Stimulated activated CD4-positive, alpha-beta T cell treated with anti-CD3 and anti-CD28 coated beads, TNF-alpha, amount 100 ng/mL, for 4 hours (primary cell): ENCODE measurements around the gene SPO11.
"Not testable (repeated sequence)": the region's sequence is repeated elsewhere in the genome, so short reads cannot be mapped to it uniquely, and the experiment has no call there.

Source experiments
- DNase-seq, 3 experiments: peaks; one replicate each; pipeline ENCODE4 v3.0.0-alpha.2; 2020; ENCODE audit warnings: low read depth in 3 of 3

The SPO11 gene

GRCh38 chr20:57341663-57342062 is 12.1 kb downstream of the SPO11 start:
- no peak for DNase-seq

GRCh38 chr20:57342829-57343228 is 13.2 kb downstream of the SPO11 start:
- DNase-seq: no peak

GRCh38 chr20:57346477-57346876 is 16.9 kb downstream of the SPO11 start:
- peak; percentile 29 to 46 (median 45) for DNase-seq

- no peak for DNase-seq
Observed at GRCh38 chr20:57347393-57347792, 17.8 kb downstream of the SPO11 start.

- not testable (repeated sequence) for DNase-seq
Observed at GRCh38 chr20:57348200-57348921, 18.8 kb downstream of the SPO11 start.

- DNase-seq: not testable (repeated sequence)
Observed at GRCh38 chr20:57348922-57349574, 19.4 kb downstream of the SPO11 start.

- DNase-seq: no peak
Observed at GRCh38 chr20:57350081-57350710, 20.6 kb downstream of the SPO11 start.

GRCh38 chr20:57350726-57351041 is 21.1 kb downstream of the SPO11 start:
- not testable (repeated sequence) for DNase-seq

- peak; percentile 70 to 81 (median 74) for DNase-seq
Observed at GRCh38 chr20:57351042-57351783, 21.6 kb downstream of the SPO11 start, which contains the start of gene RAE1. Gene RAE1, plus strand, starts transcription at chr20:57351255. Its CDS starts 2,784 bp downstream, at chr20:57354039.

GRCh38 chr20:57352305-57352704 is 22.7 kb downstream of the SPO11 start:
- no peak for DNase-seq

GRCh38 chr20:57353351-57353750 is 23.7 kb downstream of the SPO11 start:
- no peak for DNase-seq

GRCh38 chr20:57361517-57361916 is 31.9 kb downstream of the SPO11 start:
- no peak for DNase-seq

GRCh38 chr20:57364451-57364850 is 34.8 kb downstream of the SPO11 start:
- DNase-seq: no peak

- no peak for DNase-seq
Observed at GRCh38 chr20:57369596-57369995, 40.0 kb downstream of the SPO11 start.

- DNase-seq: no peak
Observed at GRCh38 chr20:57370316-57370715, 40.7 kb downstream of the SPO11 start.

- no peak for DNase-seq
Observed at GRCh38 chr20:57371363-57371762, 41.8 kb downstream of the SPO11 start.

- DNase-seq: no peak
Observed at GRCh38 chr20:57372157-57372556, 42.6 kb downstream of the SPO11 start.

- DNase-seq: no peak
Observed at GRCh38 chr20:57372581-57373350, 43.2 kb downstream of the SPO11 start.

GRCh38 chr20:57374343-57374930 is 44.8 kb downstream of the SPO11 start:
- no peak for DNase-seq

- DNase-seq: no peak
Observed at GRCh38 chr20:57374931-57375651, 45.5 kb downstream of the SPO11 start.
